AG09319 (cell line): ENCODE results near the gene DMRT2.

ENCODE experiments used
- DNase-seq: peaks from one replicate; pipeline ENCODE4 v3.0.0-alpha.2; 2010; ENCODE audit warnings: low read depth; ENCODE audit errors: extremely low read depth
- TF ChIP-seq, protein P1 (sequence below): IDR thresholded peaks from 2 replicates; pipeline ENCODE4 v1.5.1; 2011; ENCODE audit warnings: low read depth, mild to moderate bottlenecking, inconsistent platforms, low read length, moderate library complexity

The DMRT2 gene

DNA sequence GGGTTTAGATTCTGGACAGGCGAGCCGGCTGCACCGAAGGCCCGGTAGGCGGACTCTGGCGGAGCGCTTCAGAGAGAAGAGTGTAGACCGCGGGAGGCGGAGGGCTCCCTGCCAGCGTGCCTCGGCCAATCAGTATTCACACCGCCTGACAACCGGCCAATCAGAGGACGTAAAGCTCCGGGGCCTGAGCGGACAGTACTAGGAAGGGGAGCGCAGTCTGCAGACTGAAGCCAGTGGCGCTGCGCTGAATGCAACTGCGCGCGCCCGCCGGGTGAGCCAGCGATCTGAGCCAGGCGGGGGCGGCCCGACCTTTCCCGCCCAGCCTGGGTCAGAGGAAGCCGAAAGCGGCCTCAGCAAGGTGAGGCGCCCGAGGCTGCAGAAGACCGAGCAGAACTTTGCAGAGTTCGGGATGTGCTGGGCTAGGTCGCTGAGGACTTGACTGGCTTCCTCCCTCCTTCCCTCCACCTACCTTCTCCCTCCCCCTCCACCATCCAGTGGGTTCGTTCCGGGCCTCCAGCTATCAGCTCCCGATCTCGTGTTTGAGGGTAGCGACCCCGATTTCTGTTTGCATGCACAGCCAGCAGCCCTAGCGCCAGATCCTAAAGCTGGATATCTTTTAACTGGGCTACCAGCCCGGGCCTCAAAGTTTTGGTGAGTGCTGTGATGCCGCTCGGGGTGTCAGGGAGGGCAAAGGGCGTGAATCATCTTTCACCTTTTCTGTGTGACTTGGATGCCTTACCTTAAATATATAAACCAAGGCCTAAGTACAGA lies at the start of gene DMRT2:
DMRT2 (plus strand) TSS at position 233 of the 771 bp plus-strand sequence. CDS start 1,257 bp downstream, outside the sequence.
- TF ChIP-seq, protein P1, sequence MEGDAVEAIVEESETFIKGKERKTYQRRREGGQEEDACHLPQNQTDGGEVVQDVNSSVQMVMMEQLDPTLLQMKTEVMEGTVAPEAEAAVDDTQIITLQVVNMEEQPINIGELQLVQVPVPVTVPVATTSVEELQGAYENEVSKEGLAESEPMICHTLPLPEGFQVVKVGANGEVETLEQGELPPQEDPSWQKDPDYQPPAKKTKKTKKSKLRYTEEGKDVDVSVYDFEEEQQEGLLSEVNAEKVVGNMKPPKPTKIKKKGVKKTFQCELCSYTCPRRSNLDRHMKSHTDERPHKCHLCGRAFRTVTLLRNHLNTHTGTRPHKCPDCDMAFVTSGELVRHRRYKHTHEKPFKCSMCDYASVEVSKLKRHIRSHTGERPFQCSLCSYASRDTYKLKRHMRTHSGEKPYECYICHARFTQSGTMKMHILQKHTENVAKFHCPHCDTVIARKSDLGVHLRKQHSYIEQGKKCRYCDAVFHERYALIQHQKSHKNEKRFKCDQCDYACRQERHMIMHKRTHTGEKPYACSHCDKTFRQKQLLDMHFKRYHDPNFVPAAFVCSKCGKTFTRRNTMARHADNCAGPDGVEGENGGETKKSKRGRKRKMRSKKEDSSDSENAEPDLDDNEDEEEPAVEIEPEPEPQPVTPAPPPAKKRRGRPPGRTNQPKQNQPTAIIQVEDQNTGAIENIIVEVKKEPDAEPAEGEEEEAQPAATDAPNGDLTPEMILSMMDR = no peak
- DNase-seq = peak; percentile 22

DNA sequence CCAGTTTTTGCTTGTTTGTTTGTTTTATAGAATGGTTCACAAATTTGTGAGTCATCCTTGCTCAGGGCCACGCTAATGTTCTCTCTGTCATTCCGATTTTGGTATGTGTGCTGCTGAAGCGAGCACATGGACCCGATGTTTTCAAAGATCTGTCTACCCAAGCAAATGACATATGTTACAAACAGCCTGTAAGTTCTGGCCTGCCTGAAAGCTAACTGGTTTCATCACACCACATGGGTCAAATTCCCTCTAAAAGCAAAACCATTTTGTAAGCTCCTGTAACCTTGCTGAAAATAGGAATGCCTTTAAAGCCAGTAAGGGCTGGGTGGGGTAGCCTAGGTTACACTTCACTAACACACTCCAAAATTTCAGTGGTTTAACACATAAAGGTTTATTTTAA lies 48.3 kb upstream of the DMRT2 start:
- TF ChIP-seq, protein P1 = no peak

DNA sequence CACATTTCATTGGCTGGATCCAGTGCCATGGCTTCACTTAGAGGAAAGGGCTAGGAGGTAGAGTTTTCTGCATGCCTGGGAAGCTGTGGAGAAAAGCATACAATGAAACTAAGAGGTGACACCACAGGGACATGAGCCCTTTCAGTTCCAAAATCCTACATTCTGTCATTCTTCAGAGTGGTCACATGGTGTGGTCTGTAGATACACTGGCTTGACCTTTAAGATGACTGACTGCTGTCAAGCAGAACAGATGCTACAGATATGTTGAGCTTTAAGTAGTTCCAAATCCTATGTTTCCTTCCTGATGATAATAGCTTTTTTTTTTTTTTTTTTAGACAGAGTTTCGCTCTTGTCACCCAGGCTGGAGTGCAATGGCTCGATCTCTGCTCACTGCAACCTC lies 47.5 kb upstream of the DMRT2 start:
- no peak for DNase-seq
- TF ChIP-seq, protein P1 = no peak

More for the DNA sequence above, 48.3 kb upstream of the DMRT2 start:
- no peak for DNase-seq

DNA sequence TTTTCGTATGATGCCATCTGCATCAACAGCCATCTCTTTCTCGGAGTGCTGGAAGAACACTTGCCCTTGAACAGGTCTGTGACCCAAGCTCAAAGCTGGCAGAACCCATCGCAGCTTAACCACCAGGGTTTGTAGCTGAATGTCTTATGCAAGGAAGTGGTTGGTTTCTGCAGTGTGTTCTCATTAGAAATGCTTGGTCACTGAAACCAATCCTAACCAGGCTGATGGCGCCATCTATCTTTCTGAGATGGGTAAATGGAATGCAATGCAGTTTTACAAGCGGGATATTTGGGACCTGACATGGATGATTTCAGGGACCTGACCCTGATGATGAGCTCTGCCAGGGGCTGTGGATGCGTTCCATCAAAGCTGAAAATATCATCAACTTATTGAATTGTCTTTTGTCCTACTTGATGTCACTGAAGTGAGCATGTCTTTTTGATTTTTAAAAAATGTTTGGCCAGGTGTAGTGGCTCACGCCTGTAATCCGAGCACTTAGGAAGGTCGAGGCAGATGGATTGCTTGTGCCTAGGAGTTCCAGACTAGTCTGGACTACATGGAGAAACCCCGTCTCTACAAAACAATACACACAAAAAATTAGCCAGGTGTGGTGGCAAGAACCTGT lies 45.0 kb upstream of the DMRT2 start:
- DNase-seq = peak; percentile 11
- TF ChIP-seq, protein P1 = peak; percentile 63

DNA sequence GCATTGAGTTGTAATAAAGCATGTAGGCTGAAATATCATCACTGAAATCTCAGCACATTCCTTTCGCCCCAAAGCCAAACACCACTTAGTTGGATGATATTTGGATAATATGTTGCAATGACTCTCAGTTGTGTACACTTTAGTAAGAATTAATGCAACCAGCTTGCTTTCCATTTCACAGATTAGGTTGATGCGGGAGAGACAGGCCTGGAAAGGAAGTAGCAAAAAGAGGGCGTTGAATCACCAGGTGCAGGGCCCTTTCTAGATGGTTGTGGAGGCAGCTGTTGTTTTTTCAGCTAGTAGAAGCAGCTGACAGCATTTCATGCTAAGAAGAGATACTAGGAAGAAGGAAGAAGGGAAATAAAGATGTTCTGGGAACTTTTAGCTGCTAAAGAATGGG lies 42.8 kb upstream of the DMRT2 start:
- TF ChIP-seq, protein P1 = no peak
- no peak for DNase-seq

DNA sequence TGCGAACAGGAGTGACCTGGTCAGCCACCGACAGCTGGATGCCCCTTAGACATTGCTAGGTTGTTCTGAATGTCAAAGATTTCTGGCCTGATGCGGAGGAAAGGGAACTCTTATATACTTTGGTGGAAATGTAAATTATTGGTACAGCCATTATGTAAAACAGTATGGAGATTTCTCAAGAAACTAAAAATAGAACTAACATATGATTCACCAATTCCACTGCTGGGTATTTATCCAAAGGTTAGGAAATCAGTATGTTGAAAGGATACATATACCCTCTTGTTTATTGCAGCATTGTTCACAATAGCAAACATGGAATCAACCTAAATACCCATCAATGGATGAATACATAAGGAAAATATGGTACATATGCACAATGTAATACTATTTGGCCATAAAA lies 41.9 kb upstream of the DMRT2 start:
- no peak for DNase-seq
- TF ChIP-seq, protein P1 = no peak

DNA sequence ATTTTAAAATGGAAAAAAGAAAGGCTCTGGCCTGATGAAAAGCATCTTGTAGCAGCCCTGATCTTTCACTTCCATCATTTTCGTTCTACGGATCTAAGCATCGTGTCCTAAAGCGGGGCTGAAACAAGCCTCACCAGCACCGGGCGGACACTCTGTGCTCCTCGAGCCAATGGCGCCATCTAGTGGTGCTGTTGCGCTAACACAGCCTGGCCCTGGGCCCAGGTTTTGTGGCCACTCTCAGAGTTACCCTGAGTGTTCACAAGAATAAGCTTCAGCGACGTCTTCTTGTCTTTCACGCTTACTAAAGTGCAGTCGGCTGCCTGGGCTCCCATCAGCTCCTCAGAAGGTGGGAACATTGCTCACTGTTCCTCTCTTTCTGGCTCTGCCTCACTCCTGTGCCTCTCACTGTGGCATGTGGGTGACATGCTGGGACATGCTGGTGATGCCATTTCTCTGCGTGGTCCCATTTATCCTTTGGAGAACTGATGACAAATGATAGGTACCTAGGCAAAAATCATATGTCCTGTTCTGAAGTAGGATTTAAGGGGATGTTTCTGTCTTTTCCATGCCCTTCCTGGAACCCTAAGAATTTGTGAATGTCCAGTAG lies 41.0 kb upstream of the DMRT2 start:
- DNase-seq = peak; percentile 49
- TF ChIP-seq, protein P1 = peak; percentile 98
